HG03457 (cell line): Measurements from ENCODE around the gene MTMR3.
A peak's percentile ranks its signal among the peaks of the same experiment; 100 is the strongest.

Experiments
- ATAC-seq: cut with Tn5 transposase; IDR thresholded peaks from one replicate; pipeline ENCODE4 v1.9.1; 2021; ENCODE audit warnings: moderate number of reproducible peaks; ENCODE audit not compliant: unreplicated experiment

Gene MTMR3

DNA sequence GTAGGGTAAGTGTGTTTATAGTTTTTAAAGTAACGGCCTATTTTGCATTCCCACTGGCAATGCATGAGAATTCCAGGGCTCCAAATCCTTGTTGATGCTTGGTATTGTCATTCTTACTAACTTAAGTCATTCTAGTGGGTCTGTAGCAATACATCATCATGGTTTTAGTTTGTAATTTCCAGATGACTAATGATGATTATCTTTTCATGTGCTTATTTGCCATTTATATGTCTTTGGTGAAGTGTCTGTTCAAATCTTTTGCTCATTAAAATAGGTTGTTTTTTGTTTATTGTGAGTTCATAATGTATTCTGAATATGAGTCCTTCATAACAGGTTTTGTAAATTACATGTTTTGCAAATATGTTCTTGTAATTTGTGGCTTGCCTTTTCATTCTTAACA is 31.2 kb downstream of the MTMR3 start:
- ATAC-seq = no peak

DNA sequence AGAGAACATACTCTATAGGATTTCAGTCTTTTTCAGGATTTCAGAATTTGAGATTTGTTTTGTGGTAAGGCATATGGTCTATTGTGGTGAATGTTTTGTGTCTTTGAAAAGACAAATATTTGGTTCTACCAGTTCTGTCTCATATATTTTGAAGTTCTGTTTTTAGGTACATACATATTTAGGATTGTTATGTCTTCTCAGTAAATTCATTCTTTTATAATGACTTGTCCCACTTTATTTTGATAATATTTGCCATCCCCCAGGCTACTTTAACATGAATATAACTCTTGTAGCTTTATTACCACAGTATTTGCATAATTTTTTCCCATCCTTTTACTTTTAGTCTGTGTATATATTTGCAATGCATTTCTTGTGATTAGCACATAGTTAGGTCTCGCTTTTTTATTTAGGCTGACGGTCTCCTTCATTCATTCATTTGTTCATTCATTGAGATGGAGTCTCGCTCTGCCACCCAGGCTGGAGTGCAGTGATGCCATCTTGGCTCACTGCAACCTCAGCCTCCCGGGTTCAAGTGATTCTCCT is 32.1 kb downstream of the MTMR3 start:
- ATAC-seq = no peak

DNA sequence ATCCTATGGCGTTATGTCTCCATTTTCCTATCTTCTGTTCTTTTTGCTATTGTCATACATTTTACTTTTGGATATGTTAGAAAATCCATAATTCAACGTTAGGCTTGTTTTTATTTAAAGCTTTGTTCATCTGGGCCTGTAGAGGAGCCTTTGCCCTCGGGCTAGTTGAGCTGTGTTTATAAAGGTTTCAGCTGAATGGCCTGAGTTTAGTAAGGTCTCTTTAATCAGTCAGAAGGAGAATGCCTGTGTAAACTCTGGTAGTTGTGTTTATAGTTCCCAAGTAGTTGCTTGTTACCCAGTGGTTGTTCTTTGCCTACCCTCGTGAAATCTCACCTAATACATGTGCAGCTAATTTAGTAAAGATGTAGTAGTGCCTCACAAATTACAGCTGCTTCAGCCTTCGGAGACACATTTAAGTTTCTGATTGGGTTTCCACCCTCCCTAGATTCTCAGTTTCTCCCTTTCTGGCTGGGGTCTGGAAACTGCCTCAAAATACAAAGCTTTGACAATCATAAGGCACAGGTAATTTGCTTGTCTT is 33.1 kb downstream of the MTMR3 start:
- ATAC-seq = no peak

DNA sequence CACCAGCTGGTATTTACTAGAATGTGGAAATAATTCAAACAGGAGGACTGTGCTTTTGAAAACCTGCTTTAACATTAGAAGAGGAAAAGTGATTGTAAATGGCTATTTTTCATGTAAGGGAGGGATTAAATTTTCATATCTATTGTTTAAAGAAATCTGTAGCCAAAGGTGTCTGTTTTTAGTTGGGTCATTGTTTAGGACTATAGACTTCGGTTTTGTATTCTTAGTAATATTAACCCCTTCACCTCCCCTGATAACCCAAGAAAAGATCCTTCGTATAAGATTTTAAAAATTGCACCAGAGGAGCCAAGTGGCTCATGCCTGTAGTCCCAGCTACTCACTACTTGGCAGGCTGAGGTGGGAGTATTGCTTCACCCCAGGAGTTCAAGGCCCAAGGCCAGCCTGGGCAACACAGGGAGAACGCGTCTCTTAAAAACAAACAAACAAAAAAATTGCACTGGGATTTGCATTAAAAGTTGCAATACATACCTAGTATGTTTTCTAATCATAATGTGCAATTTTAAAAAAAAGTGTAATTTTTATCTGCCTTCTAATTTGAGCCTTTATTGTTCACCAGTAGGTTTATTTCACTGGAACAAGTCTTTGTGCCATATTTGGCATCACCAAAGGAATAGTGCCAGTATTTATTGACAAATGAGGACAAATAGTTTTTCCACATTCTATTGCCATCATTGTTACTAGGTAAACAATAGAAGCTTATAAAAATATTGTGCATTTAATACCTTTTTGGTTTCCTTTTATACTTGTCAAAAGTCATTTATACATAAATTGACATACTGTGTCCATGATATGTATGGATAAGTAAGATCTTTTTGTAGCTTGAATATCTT is 34.3 kb downstream of the MTMR3 start:
- ATAC-seq = no peak

DNA sequence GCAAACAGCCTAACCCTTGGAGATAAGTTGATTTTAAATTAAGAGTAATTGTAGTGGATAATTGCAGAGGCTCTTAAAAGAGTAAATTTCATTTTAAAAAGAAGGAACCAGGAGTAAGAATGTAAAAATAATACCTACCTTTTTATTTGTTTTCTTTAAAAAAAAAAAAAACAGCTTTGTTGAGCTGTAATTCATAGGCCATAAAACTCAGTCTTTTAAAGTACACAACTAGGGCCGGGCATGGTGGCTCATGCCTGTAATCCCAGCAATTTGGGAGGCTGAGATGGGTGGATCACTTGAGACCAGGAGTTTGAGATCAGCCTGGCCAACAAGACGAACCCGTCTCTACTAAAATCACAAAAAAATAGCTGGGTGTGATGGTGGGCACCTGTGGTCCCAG is 42.4 kb downstream of the MTMR3 start:
- no peak for ATAC-seq

DNA sequence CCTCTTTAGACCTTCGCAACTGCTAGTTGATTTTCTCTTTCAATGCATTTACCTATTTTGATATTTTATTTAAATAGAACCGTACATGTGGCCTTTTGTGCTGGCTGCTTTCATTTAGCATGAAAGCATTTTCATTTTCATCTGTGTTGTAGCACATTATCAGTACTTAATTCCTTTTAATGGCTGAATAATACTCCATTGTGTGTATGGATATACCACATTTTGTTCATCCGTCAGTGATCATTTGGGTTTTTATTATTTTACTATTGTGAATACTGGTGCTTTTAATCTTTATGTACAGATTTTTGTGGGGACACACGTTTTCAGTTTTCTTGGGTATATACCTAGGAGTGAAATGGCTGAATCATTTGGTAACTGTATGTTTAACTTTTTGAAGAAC is 43.1 kb downstream of the MTMR3 start:
- no peak for ATAC-seq

DNA sequence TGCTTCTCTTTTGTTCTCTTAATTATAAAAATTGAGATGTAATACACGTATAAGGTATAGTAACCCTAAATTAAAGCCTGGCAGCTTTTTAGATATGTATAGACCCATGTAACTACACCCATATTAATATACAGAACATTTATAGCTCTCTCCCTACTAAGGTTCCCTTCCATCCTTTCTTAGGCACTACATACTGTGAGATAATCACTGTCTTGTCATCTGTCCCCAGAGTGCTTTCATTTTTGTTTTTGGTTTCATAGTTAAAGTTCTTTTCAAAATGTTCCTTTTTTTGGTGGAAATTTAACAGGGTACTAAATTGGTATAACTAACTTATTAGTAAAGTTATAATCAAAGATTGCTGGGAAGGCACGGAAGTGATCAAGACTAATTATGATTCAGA is 49.2 kb downstream of the MTMR3 start:
- ATAC-seq = no peak

DNA sequence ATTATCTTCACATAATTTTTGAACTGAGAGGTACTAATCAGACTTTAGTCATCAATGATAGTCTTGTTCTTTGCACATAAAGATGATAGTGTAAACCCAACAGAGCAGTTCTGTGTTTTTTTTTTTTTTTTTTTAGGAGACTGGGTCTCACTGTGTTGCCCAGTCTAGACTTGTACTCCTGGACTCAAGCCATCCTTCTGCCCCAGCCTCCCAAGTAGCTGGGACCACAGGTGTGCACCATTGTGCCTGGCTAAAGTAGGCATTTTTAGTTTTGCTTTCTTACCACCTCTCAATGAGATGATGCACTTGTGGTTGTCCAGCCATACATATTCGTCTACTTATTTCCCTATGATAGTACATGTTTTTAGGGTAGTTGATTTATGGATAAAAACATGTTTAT is 50.6 kb downstream of the MTMR3 start:
- ATAC-seq = no peak

DNA sequence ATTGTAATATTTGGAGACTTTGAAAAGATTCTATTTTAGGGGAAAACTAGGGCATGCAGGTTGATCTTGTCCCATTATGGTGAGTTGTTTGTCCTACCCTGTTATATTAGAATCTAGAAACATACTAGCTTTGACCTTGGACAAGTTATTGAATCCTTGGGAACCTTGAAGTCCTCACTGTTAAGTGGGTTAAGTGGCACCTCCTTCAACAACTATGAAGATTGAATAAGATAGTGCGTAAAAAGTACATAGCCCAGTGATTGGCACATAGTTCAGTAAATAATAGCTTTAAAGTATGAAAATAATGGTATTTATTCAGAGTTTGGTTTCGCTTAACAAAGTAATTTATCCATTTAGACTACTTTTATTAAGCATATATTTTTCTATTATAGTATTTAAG is 51.6 kb downstream of the MTMR3 start:
- no peak for ATAC-seq

DNA sequence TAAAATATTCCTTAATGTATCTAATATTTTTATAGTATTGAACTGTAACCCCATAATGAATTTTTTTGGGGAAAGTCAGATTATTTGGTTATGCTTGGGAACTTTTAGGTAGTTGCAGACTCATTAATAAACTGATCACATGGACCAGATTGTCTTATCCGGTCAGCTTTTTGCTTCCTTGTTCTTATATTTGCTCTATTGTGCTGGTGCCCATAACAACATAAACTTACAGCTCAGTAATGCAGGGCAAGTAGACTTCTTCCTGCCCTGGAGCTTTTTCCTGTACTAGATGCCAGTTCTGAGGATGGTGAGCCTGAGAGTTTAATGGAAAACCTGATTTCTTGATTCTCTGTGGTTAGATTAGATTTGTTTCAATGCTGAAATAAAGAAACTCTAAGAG is 53.2 kb downstream of the MTMR3 start:
- no peak for ATAC-seq

DNA sequence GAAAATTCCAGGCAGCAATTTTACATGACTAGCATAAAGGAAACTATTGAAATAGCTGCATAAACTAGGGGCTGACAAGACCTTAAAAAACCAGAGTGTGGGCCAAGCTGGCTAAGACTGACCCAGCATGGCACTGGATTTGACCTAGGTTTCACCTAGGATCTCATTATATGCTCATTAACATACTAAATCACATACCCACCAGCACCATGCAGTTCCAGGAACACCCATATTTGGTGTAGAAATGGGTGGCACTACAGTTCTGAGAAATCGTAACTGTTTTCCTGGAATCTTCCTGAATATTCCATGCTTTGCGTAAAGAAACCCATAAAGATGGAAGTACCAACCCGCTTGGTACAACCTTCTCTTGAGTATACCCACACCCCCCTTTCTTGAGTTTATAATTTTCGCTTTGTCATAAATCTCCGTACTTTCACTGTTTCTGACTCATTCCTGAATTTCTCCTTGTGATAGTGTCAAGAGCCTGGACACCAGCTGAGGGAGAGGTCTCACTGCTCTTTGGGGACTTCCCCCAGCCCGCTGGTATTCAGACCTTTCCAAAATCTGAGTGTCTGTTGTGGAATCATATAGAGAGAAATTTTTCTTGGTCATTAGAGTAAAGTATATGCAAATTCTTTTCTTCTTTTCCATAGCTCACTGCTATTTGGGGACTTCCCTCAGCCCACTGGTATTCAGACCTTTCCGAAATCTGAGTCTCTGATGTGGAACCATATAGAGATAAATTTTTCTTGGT is 55.1 kb downstream of the MTMR3 start:
- peak; percentile 69 for ATAC-seq

DNA sequence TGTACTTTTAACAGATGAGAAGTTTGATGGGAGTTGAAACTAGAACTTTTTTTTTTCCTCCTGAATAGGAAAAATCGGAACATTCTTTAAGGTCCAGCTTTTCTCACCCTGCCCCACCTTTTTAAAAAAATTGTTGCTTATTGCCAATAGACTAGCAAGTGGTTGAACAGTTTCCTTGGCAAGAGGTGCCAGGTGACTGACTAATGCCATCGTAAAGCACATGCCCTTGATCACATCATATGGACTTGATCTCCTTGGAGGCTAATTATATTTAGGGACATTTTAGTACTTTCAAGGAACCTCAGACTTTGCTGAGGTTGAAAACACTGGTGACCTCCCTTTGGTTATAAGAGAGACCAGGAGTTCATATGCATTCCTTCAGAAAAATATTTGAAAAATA is 57.6 kb downstream of the MTMR3 start:
- ATAC-seq = no peak

DNA sequence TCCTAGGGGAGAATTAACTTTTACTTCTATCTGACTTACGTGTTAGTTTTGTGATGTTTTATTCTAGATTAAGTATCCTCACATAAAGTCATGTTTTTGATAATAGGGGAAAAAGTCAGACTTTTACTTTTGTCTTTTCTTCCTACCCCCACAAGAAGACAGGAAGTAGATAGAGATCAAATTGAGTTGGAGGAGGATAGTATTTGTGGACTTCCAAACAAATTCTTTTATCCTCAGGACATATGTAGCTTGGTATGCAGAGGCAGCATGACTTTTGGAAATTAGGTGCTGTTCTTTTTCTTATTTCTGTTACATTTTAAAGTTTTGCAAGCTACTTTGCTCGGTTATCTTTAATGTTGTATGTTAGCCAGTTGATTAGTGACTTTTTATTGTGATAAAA is 61.4 kb downstream of the MTMR3 start:
- no peak for ATAC-seq

DNA sequence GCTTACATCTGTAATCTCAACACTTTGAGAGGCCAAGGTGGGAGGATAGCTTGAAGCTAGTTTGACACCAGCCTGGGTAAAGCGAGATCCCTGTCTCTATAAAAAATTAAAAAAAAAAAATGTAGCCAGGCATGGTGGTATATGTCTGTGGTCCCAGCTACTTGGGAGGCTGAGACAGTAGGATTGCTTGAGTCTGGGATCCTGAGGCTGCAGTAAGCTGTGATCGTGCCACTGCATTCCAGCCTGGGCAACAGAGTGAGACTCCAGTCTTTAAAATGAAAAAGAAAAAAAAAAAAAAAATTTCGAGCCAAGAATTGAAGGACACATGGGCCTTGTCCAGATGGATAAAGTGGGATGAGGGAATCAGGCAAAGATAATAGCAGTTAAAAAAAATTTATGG is 62.5 kb downstream of the MTMR3 start:
- no peak for ATAC-seq

DNA sequence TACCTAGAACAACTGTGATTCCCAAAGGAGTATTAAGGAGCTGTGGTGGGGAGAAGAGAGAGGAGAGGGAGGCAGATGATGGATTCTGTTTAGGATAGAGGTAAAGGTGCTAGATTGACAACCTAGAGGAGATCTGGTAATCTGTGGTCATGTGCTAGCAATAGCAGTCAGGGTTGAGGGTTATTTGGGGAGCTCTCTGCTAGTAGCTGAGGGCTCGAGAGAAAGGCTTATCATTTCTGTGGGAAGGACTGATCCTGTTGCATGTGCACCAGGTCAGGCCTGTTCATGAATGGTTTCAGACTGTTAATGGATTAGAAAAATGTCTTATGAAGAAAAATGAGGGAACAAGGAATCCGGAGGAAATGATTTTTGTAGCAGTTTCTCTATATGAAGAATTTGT is 63.2 kb downstream of the MTMR3 start:
- no peak for ATAC-seq

DNA sequence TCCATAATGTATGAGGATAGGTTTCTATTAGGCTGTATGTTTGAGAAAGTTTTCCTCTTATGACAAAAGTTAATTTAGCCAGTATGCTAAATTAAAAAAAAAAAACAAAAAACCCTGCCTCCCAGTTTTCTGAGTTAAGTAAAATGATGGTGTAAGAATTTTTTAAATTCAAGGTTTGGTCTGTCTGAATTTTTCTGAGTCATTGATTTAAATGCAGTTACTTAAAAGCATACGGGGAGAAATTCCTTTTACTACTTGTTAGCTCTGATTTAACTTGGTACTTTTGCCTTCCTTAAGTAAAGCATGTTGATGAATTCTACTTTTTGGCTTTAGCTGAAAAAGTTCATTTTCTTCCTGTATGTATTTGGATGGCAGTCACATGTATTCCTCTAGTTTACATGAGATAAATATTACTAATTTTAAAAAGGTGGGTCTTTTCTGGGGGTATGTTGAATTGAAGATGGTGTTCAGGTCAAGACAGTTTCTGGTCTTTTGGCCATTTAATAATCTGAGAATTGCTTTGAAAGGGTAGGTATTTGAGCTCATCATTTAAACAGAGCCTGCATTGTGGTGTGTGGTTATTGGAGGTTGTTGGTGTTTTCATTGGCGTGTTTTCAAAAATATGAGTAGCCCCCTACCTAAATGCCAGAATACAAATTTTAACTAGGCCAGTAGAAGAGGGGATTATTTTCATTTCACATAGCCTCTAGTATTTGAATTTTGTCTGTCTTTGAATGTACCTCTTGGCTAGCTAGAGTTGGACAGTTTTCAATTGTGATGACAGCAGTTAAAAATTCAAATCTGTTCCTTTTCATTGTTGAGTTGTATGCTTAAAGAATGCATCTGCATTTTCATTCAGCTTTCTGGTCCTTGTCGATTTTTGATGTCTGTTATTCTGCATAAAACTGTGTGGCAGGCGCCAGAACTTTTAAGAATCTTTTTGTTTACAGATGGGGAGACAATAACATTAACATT is 64.7 kb downstream of the MTMR3 start:
- ATAC-seq = no peak

DNA sequence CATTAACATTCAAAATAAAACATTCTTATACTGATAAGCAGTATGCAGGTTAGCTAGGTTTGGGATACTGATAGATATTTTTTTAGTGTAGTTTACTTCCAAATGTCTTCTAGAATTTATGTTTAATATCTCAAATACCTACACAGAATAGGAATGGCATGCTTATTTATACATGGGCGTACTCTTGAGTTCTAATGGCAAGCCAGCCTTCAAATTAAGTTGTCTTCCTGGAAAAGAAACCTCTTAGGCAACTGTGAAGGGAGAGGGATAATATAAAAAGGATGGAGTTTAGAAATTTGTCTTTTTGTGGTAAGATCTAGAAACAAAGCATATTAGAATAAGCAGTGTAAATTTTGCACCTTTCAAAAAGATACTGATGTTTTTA is 65.4 kb downstream of the MTMR3 start:
- no peak for ATAC-seq

DNA sequence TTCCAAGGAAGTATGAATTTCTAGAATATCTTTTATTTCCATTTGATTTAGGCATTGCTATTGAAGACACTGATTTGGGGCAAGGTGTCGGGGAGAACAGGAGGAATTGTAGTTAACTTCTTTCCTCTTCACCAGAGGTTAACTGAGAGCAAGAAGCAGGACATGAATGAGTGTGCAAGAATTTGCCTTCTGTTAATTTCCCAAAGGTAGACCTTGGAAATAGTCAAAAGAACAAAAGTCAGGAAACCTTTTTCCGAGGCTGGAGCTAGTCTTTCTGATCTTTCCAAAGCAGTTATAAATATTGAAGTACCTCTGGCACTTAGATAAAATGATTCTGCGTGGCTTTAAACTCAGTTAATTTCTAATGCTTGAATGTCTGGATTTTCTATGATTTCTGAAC is 66.9 kb downstream of the MTMR3 start:
- ATAC-seq = no peak

DNA sequence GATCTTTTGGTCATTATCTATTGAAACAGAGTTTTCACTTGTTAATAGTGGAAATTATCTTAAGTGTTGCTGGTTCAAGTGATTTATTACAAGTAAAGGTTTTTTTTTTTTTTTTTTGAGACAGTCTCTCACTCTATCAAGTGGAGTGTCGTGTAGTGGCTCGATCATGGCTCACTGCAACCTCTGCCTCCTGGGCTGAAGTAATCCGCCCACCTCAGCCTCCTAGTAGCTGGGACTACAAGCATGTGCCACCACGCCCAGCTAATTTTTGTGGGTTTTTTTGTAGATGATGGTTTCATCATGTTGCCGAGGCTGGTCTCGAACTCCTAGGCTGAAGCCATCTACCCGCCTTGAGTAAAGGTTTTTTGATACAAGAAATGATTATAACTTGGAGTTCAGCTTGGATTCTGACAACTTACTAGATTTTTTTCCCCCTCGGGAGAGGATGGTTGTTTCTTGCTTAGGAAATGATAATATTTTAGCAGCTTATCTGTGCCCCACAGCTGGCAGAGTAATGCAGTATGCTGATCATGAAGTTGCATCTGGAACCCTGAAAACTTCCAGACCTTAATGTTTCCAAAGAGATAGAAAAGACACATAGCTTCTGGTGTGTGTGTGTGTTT is 68.9 kb downstream of the MTMR3 start:
- no peak for ATAC-seq

DNA sequence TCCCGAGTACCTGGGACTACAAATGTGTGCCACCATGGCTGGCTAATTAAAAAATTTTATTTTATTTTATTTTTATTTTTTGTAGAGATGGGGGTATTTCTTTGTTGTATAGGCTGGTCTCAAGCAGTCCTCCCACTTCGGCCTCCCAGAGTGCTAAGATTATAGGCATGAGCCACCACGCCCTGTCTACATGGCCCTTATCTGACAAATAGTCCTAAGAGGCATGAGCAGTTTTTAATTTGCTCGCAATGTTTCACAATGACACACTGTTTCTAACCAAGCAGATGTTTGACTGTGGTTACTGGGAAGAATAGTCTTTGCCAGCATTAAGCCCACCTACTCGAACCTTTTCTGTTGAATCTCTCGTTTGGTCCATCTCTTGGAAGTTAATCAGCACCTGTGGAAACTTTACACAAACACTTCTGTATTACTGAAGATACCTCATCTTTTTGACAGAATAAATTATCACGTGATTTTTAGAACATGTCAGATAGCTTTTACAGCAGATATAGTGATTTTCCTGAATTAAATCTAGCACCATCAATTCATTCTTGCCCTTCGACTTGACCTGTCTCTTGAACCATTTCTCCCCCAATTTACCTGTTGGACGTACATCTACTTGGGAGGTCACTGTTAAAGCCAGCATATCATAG is 71.4 kb downstream of the MTMR3 start:
- no peak for ATAC-seq
